HTR-8/SVneo (cell line): ENCODE results near the gene PCNX1.
"Not testable (repeated sequence)": the region's sequence is repeated elsewhere in the genome, so short reads cannot be mapped to it uniquely, and the experiment has no call there.

Experiments
- DNase-seq: peaks from one replicate; pipeline ENCODE4 v3.0.0; 2011; ENCODE audit warnings: low spot score, mixed read lengths; ENCODE audit not compliant: insufficient read length
- FAIRE-seq: peaks from 2 replicates; lab custom pipeline; 2011; peaks lifted over from hg19 to GRCh38; lab: Jason Lieb, UNC

PCNX1 gene

DNA sequence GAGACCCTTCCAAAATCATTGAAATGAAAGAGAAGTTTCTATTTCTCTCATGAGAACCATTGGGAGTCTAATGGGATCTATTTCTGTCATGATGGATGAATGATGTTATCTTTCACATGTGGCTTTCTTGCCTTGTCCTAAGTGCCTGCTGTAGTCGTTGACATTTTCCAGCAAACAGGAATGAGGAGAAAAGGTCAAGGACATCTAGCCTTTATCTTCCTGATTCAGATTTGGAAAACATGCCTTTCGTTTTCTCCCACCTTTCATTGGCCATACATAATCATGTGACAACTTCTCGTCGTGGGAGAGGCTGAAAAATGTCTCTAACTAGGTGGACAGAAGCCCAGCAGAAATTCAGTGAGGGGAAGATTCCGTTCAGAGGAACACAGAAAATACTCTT, 94.5 kb downstream of the PCNX1 start:
- DNase-seq (no peak), FAIRE-seq (peak; percentile 88)

DNA sequence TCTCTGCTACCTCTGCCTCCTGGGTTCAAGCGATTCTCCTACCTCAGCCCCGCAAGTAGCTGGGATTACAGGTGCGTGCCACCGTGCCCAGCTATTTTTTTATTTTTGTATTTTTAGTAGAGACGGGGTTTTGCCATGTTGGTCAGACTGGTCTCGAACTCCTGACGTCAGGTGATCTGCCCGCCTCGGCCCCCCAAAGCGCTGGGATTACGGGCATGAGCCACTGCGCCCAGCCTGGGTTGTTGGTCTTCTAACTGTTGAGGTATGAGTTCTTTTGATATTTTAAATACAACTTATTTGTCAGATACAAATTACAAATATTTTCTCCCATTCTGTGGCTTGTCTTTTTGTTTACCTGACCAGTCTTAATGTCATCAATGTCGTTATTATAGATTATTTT, 95.9 kb downstream of the PCNX1 start:
- FAIRE-seq, result no peak
- DNase-seq, result no peak

DNA sequence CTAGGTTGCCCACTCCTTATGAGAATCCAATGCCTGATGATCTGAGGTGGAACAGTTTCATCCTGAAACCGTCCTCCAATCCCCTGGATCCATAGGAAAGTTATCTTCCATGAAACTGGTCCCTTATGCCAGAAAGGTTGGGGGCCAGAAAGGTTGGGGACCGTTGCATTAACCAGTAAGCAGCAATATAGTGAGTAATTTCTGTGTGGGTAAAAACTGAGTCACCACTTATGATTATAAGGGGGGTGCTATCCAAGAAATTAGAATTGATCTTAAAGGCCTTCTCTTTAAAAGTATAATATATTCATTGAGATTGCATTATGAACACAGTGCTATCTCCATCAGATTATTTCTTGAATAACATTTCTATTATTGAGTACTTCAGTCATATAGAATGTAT, 97.2 kb downstream of the PCNX1 start:
- FAIRE-seq, result no peak
- DNase-seq, result no peak

GRCh38 chr14:71005076-71005475, 97.8 kb downstream of the PCNX1 start:
- peak; percentile 72 for FAIRE-seq
- DNase-seq, result no peak

DNA sequence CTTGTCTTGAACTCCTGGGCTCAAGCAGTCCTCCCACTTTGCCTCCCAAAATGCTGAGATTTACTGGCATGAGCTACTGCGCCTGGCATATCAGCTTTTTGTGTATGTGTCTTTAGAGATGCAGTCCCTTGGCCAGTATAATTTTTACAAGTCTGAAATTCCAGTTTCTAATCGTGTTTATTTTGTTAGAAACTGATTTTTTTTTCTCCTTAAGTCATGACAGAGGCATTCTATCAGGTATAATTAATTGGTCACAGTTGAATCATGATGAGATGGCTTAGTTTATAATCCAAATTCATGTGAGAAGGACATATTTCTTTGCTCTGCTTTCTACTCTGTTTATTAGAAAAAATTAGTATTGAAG, 98.9 kb downstream of the PCNX1 start:
- DNase-seq (no peak), FAIRE-seq (no peak)

GRCh38 chr14:71011479-71011878, 104.2 kb downstream of the PCNX1 start:
- no peak for DNase-seq
- FAIRE-seq, result no peak

DNA sequence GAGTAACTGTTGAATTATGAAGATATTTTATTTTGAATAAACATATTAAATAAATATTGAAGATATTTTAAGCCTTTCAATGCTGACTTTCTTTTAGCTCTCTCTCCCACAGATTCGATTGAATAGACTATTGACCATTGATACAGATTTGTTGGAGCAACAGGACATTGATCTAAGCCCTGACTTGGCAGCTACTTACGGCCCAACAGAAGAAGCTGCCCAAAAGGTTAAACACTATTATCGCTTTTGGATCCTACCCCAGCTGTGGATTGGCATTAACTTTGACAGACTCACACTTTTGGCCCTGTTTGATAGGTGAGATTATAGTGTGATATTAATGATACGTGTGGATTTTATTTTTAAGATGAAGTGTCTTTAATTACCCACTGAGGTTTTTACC, 105.6 kb downstream of the PCNX1 start:
- no peak for DNase-seq
- FAIRE-seq, result peak; percentile 68

- DNase-seq, result no peak
- peak; percentile 91 for FAIRE-seq
Observed at GRCh38 chr14:71013551-71014192, 106.4 kb downstream of the PCNX1 start.

DNA sequence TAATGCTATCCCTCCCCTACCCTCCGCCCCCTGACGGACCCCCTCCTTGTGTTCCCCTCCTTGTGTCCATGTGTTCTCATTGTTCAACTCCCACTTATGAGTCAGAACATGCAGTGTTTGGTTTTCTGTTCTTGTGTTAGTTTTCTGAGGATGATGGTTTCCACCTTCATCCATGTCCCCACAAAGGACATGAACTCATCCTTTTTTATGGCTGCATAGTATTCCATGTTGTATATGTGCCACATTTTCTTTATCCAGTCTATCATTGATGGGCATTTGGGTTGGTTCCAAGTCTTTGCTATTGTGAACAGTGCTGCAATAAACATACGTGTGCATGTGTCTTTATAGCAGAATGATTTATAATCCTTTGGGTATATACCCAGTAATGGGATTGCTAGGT, 112.7 kb downstream of the PCNX1 start:
- FAIRE-seq, result peak; percentile 13
- not testable (repeated sequence) for DNase-seq

DNA sequence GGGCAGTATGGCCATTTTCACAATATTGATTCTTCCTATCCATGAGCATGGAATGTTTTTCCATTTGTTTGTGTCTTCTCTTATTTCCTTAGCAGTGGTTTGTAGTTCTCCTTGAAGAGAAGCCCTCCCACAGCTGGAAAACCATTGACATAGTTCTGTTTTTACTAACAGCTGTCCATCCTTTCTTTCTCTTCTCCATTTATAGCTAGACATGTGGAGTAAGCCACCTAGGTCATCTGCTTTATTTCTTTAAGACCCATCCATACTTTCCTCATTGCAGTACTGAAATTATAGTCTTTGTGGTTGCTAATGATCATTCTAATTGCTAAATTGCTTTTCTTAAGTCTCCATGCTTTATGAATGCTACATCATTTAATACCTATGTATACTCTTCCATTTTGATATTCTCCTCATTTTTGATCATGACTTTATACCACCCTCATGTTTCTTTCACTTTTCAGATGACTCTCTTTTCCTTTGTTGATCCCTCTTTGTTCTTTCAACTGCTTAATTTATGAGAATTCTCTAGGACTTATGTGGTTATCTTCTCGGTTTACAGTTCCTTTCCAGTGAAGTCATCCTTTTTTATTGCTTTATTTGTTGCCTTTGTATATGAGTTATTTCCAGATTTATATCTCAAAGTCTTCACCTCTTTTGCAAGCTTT, 114.2 kb downstream of the PCNX1 start:
- peak; percentile 90 for FAIRE-seq
- peak; percentile 84 for DNase-seq

- peak; percentile 90 for FAIRE-seq
Observed at GRCh38 chr14:71022012-71022869, 115.0 kb downstream of the PCNX1 start.

DNA sequence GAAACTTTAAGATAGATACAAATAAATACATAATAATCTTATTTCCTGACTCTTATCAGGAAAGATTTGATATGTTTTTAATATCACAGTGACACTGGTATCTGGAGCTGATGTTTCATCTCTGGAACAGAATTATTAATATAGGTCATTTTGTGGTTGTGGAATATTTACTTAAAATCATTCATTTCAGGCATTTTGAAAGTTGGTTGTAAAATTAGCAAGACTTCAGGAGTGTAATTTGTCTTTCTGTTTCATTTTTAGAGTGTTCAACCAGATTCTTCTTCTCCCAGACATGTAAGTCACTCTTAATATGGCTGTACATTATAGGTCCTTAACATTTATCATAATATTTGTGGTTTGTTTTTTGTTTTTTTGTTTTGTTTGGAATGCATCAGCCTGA, 115.7 kb downstream of the PCNX1 start:
- FAIRE-seq (peak; percentile 23), DNase-seq (no peak)

More at GRCh38 chr14:71022012-71022869, 115.0 kb downstream of the PCNX1 start:
- no peak for DNase-seq

DNA sequence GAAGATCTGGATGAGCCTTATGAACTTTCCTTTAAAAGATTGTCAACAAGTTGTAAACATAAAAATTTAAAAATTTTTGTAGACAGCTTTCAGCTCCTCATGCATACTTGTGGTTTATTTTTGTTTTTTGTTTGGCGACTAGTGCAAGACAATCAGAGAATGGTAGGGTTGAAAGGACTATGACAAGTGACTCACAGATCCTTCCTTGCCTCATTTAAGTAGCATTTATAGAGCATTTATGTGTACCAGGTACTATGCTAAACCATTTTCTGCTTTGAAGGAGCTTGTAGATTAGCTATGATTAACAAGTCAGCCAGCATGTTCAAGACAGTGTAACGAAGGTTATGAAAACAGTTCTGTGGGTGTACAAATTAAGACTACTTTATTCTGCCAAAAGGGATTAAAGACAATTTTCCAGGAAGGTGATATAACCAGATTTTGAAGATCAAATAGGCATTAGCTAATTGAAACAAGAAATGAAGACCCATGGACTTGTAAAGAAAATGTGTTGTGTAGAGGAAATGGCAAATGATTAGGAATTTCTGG, 122.0 kb downstream of the PCNX1 start:
- peak; percentile 88 for FAIRE-seq

GRCh38 chr14:71031000-71031399, 123.7 kb downstream of the PCNX1 start:
- FAIRE-seq (peak; percentile 94), DNase-seq (no peak)

More for the DNA sequence above, 122.0 kb downstream of the PCNX1 start:
- no peak for DNase-seq

DNA sequence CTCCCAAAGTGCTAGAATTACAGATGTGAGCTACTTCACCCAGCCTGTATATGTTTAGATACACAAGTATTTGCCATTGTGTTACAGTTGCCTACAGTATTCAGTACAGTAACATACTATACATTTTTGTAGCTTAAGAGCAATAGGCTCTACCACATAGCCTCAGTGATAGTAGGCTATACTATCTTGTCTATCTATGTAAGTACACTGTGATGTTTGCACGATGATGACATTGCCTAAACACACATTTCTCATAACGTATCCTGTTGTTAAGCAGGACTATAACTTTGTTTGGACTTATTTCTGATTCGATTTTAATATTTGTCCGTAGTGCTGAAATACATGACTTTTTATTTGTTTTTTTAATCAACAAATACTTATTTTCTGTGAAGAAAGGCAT, 129.2 kb downstream of the PCNX1 start:
- DNase-seq, result no peak
- FAIRE-seq, result peak; percentile 90

DNA sequence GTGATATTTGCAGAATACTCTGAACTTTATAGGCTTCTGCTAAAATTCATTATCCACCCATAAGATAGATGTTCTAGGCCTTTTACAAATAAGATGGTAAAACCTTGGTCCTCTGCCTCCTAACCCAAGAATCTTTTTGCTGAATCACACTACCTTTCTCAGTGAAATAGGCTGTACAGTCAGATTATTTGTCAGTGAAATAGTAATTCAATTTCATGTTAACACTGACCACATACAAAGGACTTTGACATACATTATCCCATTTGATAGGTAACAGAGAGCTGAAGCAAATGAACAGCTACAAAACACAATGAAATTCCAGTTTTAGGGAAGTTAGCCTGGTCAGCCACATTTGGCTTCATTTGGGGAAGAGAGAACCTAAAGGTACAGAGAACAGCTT, 141.1 kb downstream of the PCNX1 start:
- peak; percentile 90 for FAIRE-seq
- no peak for DNase-seq

DNA sequence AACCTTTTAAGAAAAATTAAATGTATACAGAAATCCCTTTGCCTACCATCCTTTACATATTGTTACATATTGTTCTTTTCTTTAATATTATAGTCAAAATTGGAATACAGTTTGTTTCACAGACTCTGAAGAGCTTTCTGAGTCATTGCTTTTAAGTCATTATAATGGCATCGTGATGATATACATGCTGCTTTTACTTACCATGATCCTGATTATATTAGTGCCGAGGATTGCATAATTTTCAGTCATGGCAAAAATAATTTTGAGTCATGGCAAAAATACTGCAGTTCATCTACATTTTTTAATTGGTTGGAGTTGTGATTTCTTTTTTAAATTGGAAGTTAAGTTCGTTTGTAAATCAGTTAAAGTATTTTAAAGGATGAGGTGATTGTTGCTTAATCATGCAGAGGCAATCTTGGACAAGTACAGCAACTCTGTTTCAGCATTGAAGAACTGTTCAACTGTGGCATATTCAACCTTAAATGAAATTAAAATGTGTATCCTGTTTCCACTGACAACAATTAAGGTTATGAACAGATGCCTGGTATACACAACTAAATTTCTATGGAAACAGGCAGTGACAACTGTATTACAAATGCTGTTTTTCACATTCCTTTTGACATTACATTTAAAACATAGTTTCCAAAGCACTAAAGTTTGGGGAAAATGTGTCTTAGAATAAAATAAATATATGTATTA, 142.3 kb downstream of the PCNX1 start:
- DNase-seq (no peak), FAIRE-seq (peak; percentile 83)

- DNase-seq (peak; percentile 44), FAIRE-seq (peak; percentile 16)
Observed at GRCh38 chr14:71050227-71050823, 143.1 kb downstream of the PCNX1 start.

DNA sequence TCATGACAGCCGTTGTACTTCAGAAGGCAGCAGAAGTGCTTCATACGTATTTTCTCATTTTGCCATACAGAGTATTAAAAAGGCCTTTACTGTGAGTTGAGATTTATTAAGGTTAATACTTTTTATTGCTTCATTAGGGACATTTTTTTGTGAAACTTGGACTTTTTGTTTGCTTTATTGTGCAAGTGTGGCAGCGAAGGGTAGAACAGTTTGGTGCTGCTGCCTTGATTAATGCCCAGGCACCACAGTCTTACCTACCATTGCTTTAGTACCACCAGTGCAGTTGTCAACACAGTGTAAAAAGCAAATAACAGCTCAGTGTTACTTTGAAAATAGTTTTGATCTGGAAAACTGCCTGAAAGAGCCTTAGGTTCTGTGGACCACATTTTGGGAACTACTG, 147.4 kb downstream of the PCNX1 start:
- FAIRE-seq, result peak; percentile 73
- DNase-seq, result no peak

DNA sequence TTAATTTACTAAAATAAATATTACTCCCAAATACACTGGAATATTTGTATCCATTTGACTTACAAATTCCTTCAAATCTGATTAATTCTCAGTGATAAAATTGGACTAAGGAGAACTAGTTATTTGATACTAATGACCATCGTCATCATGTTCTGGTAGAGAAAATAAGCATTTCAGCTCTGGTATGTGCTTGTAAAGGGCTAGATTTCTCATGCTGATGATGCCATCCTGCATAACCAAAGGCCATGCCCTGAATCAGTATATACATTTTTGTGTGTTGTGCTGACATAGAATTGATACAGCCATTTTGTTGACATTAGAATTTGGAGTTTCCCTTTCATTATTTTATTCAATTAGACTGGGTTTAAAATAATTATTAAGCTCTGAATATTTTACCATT, 148.9 kb downstream of the PCNX1 start:
- FAIRE-seq (peak; percentile 65), DNase-seq (no peak)
